Activated T-cell treated with anti-CD3 and anti-CD28 coated beads, Interleukin-2, amount 50 U/mL, for 24 hours (primary cell): ENCODE measurements around the gene ADCY9.
"Not testable (repeated sequence)": the region's sequence is repeated elsewhere in the genome, so short reads cannot be mapped to it uniquely, and the experiment has no call there.

Experiments
- DNase-seq: peaks from one replicate; pipeline ENCODE4 v3.0.0-alpha.2; 2020
- H3K27ac Mint-ChIP-seq: 2 replicates; pipeline ENCODE4 v1.8.0; 2020; ENCODE audit warnings: mild to moderate bottlenecking, mixed read lengths
- H3K27me3 Mint-ChIP-seq: 2 replicates; pipeline ENCODE4 v1.8.0; 2020; ENCODE audit warnings: mixed read lengths
- H3K36me3 Mint-ChIP-seq: 2 replicates; pipeline ENCODE4 v1.8.0; 2020; ENCODE audit warnings: low read depth, mixed read lengths
- H3K4me1 Mint-ChIP-seq: 2 replicates; pipeline ENCODE4 v1.8.0; 2020; ENCODE audit warnings: low read depth, mixed read lengths
- H3K4me3 Mint-ChIP-seq: 2 replicates; pipeline ENCODE4 v1.8.0; 2020; ENCODE audit warnings: mild to moderate bottlenecking, moderate library complexity, mixed read lengths
- H3K9me3 Mint-ChIP-seq: 2 replicates; pipeline ENCODE4 v1.8.0; 2020; ENCODE audit warnings: mixed read lengths

ADCY9 gene

DNA sequence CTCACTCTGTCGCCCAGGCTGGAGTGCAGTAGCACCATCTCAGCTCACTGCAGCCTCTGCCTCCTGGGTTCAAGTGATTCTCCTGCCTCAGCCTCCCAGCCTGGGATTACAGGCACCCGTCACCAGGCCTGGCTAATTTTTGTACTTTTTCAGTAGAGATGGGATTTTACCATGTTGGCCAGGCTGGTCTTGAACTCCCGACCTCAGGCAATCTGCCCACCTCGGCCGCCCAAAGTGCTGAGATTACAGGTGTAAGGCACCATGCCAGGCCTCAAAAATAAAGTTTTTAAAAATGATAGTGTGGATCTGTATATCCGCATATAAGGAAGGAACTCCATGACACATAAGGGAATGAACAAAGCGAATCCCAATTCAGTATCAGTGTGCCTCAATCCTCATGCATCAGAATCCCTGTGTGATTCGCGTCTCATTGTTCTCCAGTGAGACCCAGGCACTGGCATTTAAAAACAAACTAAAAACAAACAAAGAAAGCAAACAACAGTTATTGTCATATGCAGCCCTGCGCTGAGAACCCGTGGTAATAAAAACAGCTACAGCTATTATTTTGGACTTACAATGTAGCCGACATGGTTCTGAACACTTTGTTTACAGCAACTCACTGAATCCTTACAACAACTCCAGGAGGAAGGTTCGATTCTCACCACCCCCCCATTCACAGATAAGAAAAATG, 181.6 kb downstream of the ADCY9 start:
- H3K27ac Mint-ChIP-seq = no peak overlapping the region
- H3K36me3 Mint-ChIP-seq = no peaks in the 10 kb centered on the region
- no peak overlapping the region for H3K4me3 Mint-ChIP-seq
- no peaks in the 10 kb centered on the region for H3K9me3 Mint-ChIP-seq
- H3K4me1 Mint-ChIP-seq = peaks cover 5% of the 10 kb centered on the region
- peaks cover 4% of the 10 kb centered on the region for H3K27me3 Mint-ChIP-seq
- DNase-seq = no peak

GRCh38 chr16:3927147-3927546, 189.1 kb downstream of the ADCY9 start:
- H3K4me3 Mint-ChIP-seq, H3K27ac Mint-ChIP-seq, H3K36me3 Mint-ChIP-seq, DNase-seq, H3K27me3 Mint-ChIP-seq, H3K4me1 Mint-ChIP-seq, H3K9me3 Mint-ChIP-seq: not testable (repeated sequence)

DNA sequence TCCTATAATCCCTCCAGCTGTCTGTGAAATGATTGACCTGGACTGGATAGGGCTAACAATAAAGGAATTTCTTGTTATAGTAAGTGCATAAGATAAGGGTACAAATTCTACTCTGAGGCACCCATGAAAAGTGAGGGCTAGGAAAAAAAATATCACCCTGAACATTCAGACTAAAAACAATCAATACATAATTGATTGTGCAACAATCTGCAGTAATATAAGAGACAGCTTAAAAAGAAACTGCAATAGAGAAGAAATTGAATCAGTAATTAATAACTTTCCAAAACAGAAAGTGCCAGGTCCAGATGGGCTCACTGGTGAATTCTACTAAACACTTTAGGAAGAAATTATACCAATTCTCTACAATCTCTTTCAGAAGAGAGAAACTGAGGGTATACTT, 191.5 kb downstream of the ADCY9 start:
- no peaks in the 10 kb centered on the region for H3K9me3 Mint-ChIP-seq
- no peaks in the 10 kb centered on the region for H3K4me1 Mint-ChIP-seq
- H3K27me3 Mint-ChIP-seq = peaks cover 21% of the 10 kb centered on the region
- DNase-seq = no peak
- no peak overlapping the region for H3K27ac Mint-ChIP-seq
- H3K36me3 Mint-ChIP-seq = no peaks in the 10 kb centered on the region
- no peak overlapping the region for H3K4me3 Mint-ChIP-seq

- Mint-ChIP-seq H3K36me3 (no peaks in the 10 kb centered on the region), H3K27ac (no peak overlapping the region), H3K9me3 (peaks cover 10% of the 10 kb centered on the region), H3K4me3 (no peak overlapping the region), H3K4me1 (no peaks in the 10 kb centered on the region), H3K27me3 (peaks cover 21% of the 10 kb centered on the region)
- DNase-seq = no peak
Observed at GRCh38 chr16:3922241-3922640, 194.0 kb downstream of the ADCY9 start.

DNA sequence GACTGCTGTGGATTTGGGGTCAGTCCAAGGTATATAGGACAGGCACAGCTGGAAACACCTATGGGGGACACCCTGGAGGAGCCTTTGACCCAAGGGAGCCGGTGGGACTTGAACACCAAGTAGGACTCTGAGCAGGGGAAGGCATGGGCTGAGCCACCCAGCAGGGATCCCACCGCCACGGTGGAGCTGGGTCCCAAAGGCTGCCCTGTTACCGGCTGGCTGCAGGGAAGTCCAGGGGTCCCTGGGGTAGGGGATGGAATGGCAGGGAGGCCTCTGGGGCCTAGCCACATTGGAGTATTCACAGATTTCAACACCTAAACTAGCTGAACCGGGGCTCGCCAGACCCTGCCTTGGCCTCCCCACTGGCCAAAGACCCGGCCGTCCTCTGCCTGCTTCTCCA, 196.0 kb downstream of the ADCY9 start:
- no peak overlapping the region for H3K4me3 Mint-ChIP-seq
- no peaks in the 10 kb centered on the region for H3K36me3 Mint-ChIP-seq
- H3K27ac Mint-ChIP-seq = no peak overlapping the region
- no peak for DNase-seq
- H3K27me3 Mint-ChIP-seq = peaks cover 21% of the 10 kb centered on the region
- H3K9me3 Mint-ChIP-seq = peaks cover 10% of the 10 kb centered on the region
- H3K4me1 Mint-ChIP-seq = no peaks in the 10 kb centered on the region

DNA sequence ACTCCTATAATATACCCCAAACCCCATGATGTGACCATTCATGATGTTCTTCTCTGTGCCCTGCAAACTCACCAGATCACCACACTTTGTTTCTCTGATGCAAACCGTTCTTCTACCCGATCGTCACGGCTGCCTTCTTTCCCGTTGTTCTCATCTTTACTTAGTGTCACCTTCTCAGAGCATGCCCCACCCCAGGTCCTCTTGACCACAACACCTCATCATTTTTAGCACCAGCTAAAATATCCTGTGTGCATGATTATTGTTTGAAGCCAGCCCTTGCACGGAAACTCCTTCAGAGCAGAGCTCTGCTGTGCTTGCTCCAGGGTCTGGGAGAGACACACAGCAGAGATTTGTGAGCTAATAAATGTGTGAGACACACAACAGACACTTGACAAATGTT, 196.8 kb downstream of the ADCY9 start:
- DNase-seq = no peak
- H3K27ac Mint-ChIP-seq = no peak overlapping the region
- H3K36me3 Mint-ChIP-seq = no peaks in the 10 kb centered on the region
- H3K27me3 Mint-ChIP-seq = peaks cover 21% of the 10 kb centered on the region
- no peaks in the 10 kb centered on the region for H3K4me1 Mint-ChIP-seq
- H3K9me3 Mint-ChIP-seq = peaks cover 10% of the 10 kb centered on the region
- H3K4me3 Mint-ChIP-seq = no peak overlapping the region

DNA sequence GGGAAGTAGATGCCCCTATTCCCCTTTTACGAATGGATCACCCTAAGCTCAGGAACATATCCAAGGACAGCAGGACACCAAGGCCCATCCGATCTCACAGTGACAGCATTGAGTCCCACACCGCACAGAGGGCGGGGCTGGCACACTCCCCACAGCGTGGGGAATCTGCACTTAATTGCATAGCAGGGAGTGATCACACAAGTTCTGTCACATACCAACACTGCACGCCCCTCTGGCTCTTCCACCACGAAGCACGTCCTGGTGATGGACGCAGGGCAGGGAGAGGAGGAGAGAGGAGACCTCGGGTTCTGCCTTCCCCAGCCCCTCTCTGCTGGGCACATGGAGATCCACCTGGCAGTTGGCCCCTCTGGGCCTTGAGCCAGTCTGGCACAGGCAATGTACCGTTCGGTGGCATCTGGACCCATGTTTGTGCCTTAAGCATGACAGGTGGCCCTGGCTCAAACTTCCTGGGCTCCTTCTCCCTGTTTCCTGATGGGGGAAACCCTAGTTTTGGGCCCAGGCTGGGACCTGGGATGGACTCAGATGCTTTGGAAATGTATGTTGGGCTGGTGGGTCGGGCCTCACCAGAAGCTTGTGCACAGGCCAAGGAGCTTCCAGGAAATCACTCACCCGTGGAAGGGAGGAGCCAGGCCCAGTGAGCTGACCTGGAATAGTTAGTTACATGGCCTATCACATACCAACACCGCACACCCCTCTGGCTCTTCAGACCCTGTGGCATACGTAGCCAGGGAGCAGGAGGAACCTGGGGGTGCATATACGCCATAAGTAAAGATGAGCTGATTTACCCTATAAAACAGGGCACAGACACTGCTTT, 200.6 kb downstream of the ADCY9 start:
- peaks cover 10% of the 10 kb centered on the region for H3K9me3 Mint-ChIP-seq
- H3K36me3 Mint-ChIP-seq = no peaks in the 10 kb centered on the region
- H3K27me3 Mint-ChIP-seq = peaks cover 2% of the 10 kb centered on the region
- no peak overlapping the region for H3K4me3 Mint-ChIP-seq
- DNase-seq = no peak
- H3K4me1 Mint-ChIP-seq = no peaks in the 10 kb centered on the region
- H3K27ac Mint-ChIP-seq = no peak overlapping the region

DNA sequence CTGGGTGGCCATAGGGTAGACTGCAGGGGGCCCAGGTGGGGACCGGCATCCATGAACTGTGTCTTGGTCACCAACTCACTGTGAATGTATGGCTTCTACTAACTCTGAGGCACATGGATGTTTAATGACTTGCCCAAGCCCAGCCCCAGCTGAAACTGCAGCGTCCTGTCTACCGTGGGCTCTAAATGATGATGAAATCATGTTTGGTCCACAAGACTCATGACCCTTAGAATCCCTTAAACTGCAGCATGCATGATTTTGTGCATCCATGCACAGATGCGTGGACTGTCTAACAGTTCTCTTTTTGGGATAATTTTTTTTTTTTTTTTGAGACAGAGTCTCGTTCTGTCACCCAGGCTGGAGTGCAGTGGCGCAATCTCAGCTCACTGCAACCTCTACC, 203.3 kb downstream of the ADCY9 start:
- H3K36me3 Mint-ChIP-seq = no peaks in the 10 kb centered on the region

More for the DNA sequence above, 203.3 kb downstream of the ADCY9 start:
- Mint-ChIP-seq H3K9me3 (no peaks in the 10 kb centered on the region), H3K4me3 (no peak overlapping the region), H3K27me3 (no peaks in the 10 kb centered on the region), H3K27ac (no peak overlapping the region), H3K4me1 (no peaks in the 10 kb centered on the region)
- DNase-seq = no peak
